GM23338 (cell line): ENCODE measurements around the gene ATAD3B.

Experiments used
- EZH2 ChIP-seq: fragments of 200-600 bp; sonication (generic); IDR thresholded peaks from one replicate; pipeline ENCODE4 v1.8.0; 2017; ENCODE audit warnings: antibody characterized with exemption, mild to moderate bottlenecking, low read depth; ENCODE audit not compliant: unreplicated experiment
- EZH2phosphoT487 ChIP-seq: fragments of 200-600 bp; sonication (generic); IDR thresholded peaks from one replicate; pipeline ENCODE4 v1.8.1; 2018; ENCODE audit warnings: antibody characterized with exemption; ENCODE audit not compliant: unreplicated experiment
- TF ChIP-seq, protein P1 (sequence below), 2 experiments: fragments of 200-600 bp in 1 of 2; sonication (generic) in 1 of 2; conservative IDR thresholded peaks; 2 replicates each; pipeline versions ENCODE4 v1.5.1 to v1.6.1; 2016 to 2017; ENCODE audit warnings: antibody characterized with exemption in 2 of 2, low read depth in 2 of 2, mild to moderate bottlenecking in 2 of 2, moderate library complexity in 1 of 2

DNA sequence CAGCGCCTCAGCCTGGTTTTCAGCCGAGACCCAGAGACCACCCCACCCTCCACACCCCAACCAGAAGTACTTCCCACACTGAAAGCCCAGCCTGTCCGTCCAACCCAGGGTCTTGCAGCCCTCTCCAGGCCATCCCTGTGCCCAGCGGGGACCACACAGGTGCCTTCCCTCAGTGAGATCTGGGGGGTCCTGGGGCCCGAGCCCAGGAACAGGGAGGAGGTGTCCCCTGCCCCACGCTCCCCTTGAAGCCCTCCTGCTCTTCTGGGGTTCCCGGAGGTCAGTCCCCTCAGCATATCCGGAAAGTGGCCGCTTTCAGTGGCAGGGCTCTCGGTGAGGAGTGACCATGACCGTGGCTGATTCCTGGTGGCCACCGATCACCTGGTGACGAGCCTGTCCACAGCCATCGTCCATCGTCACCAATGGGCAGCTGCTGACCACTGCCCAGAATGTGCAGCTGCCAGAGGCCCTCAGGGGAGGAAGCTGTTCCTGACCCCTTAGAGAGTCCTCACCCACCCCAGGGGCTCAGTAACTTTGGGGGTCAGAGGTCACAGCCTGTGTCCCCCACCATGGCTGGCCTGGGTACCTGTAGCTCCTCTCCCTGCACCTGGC lies 65.5 kb downstream of the ATAD3B start:
- TF ChIP-seq, protein P1, sequence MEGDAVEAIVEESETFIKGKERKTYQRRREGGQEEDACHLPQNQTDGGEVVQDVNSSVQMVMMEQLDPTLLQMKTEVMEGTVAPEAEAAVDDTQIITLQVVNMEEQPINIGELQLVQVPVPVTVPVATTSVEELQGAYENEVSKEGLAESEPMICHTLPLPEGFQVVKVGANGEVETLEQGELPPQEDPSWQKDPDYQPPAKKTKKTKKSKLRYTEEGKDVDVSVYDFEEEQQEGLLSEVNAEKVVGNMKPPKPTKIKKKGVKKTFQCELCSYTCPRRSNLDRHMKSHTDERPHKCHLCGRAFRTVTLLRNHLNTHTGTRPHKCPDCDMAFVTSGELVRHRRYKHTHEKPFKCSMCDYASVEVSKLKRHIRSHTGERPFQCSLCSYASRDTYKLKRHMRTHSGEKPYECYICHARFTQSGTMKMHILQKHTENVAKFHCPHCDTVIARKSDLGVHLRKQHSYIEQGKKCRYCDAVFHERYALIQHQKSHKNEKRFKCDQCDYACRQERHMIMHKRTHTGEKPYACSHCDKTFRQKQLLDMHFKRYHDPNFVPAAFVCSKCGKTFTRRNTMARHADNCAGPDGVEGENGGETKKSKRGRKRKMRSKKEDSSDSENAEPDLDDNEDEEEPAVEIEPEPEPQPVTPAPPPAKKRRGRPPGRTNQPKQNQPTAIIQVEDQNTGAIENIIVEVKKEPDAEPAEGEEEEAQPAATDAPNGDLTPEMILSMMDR (conservative IDR thresholded peaks at IDR 0.05; ENCODE audit: low read depth in 2 of 2): 0 out of 4 replicates have a peak, but pooled peaks of 1 of the 2 experiments have one; percentile 1
- TF ChIP-seq EZH2 (no peak), EZH2phosphoT487 (no peak)
